Fibroblast of skin of back (primary cell): ENCODE data around the gene APBB2.

Experiments used
- DNase-seq: peaks from one replicate; pipeline ENCODE4 v3.0.0-alpha.2; 2013

APBB2 gene

DNA sequence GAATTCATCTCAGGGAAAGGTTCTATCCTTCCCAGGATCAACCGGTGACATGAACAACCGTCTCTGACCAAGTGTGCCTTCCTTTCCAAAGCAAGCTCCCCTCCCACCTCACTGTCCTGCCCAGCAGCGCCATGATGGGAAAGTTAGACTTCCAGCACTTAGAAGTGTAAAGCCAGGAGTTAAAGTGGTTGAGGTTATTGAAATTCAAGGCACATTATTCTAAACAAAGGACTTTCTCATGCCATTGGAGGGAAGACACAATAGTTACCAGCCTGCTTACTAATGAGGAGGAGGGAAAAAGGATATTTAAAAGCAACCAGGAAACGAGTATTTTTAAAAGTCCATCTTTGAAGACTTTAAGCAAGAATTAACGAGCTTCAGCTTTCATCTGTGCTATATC lies 367.8 kb downstream of the APBB2 start:
- no peak for DNase-seq

DNA sequence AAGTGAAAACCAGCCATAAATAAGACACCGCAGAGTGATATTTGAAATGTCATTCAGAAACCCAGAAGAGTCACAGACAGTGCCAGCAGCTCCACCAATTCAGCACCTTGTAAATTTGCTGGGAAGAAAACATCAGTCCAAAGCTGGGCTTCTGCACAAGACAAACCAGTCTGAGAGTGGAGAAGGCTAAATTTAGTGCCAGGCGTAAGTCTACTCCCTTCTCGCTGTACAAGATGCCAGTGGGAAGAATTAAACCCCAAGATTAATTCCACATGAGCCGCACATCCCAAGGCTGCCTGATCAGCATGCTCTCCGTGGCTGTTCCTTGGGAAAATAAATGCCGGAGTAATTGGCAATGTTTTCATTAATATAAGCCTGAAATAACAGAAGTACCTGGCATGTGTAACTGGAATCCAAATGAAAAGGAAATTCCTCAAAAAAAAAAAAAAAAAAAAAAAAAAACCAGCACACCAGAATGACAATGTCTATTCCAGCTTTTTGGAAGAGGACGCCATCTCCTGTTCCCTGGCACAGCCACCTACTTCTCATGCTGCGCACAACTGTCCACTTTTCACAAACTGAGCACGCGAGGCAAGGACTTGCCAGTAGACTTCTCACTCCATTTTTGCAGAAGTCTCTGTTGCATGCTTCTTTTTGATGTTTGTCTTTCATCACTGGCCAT lies 369.0 kb downstream of the APBB2 start:
- peak; percentile 46 for DNase-seq

DNA sequence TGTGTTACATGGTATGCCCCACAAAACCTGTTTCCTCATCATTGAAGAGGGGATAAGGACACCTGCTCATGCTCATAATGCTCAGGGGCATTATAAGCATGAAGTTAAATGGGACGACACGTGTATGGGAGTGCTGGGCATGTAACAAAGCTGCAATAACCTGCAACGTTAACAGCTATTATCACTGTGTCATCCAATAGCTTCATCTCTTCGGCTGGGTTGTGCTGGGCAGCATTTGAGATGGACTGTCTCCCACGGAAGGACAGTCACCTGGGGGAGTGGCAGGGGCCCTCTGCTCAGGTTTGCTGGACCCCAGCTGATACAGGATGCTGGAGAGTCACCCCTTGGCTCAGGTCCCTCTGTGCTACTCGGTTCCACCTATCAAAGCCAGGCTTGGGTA lies 370.1 kb downstream of the APBB2 start:
- DNase-seq = no peak

DNA sequence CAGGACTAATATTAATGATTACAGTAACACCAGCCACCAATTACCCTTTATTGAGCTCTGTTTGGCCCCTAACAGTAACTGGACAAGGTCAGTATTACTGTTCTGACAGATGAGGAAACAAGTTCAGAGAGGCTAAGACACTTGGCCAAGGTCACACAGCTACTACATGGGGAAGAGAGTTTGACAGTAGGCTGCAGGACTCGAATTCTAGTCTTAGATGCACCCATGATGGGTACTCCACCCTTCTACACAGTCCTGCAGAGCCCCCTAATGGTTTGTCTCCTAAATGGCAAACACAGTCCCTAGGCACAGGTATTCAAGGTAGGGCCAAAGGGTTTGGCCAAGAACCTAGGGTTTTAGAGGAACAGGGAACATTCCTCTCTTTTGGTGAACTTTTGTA lies 370.6 kb downstream of the APBB2 start:
- DNase-seq = no peak

DNA sequence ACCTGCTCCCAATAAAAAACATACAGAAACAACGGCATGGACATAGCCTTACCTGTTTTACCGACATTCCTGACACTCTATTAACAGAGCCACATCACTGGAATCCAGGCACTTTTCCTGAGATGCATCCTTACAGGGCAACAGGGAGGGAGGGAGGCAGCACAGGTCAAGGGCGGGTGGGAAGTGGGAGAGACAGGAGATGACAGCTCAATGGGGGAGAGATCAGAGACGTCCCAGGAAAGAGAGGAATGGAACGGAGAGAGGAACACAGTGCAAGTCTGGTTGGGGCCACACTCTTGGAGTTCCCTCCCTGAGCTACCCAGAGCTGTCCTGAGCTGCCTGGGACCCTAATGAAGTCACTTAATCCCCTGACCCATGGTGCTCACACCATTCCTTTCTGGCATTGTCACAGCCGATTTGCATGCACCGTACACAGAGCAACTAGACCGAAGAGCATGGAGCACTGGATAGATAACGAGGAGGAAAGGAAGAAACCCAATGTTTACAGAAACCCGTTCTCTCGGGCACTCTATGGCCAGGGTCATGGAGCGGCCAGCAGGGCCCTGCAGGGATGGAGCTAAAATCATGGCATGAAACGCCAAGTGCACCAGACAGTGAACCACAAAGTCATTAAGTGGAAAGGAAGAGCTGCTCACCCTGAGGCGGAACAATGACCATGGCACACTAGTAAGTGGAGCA lies 371.5 kb downstream of the APBB2 start:
- DNase-seq = no peak

DNA sequence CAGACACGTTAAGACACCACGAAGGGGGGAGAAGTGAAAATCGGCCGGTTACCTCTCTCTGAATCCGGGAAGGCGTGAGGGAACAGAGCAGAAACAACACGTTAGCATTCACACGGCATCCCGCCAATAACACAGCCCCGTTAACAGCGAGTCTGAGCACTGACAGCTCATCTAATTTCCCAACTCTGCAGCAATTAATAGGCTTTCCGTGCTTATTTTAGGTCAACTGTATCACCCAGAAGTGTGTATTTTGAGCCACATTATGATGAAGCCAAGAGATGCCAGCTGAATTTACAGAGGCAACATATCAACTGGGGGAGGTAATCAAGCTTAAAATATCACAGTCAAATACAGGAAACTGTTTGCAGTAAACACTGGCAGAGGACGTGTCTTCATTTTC lies 372.0 kb downstream of the APBB2 start:
- no peak for DNase-seq

DNA sequence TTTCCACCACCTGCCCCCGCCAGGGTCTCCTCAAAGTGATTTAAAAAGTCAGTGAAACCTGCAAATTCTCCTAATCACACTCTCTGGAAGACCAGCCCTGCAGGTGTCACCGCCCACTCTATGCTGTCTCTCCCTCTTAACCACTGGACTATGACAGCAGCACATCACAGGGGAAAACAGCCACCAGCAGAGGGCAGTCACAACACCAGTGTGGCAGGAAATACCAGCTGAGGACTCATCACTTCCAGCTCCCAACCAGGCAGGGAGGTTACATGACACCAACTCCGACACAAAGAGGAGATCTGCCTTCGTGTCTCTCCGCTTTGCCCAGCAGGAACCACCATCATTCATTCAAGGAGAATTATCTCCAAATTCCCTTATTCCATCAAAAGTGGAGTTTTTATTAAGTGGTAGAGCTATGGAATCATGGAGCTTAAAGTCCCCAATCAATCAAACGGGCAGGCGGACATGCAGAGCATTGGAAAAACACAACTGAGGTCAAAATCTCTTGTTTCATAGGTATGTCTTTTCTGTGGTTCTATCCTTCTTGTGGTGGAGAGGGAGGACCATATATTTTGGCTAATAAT lies 373.3 kb downstream of the APBB2 start:
- peak; percentile 89 for DNase-seq

DNA sequence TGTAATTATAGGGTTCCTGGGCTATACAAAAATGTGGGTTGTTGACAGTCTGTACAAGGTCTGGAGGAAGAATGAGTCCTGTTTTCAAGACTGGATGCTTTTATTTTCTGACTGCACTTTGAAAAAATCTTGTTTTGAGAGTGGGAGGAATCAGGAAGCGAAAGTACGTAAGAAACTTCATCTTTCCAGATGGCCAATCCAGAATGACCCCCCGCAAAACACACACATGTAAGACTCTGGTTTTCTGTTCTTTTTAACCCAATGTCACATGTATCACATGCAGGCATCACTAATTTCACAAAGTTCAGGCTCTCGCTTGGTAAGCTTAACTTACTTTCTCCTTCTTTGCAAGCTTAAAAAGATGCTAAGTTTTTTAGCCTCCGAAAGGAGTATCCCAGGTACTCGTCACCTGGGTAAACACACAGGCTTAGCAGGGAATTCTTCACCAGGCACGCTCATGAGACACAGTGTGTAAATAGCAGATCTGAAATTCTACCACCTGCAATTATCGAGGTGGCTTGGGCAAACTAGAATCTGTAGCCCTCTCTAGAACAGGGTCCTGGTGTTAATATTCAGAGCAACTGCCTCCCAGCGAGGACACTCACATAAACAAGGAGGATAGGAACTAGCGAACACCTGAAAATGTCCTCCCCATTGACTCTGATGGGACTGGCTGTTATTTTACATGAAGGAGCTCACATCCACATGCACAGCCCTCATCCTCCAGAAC lies 373.9 kb downstream of the APBB2 start:
- no peak for DNase-seq

DNA sequence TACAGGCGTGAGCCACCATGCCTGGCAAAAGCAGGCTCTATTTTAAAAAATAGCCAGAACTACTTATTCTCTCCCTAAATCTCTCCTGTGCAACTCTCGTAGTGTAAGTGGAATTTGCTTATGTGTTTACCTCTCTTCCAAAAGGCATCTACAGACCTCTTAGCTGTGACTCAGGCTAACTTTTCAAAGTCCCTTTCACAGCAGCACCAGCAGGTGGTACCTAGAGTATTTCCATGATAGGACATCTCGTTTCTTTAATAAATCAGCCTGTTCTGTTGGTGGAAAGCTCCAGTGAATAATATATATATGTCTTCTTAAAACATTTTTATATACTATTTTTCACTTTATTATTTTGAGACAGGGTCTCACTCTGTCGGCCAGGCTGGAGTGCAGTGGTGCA lies 375.6 kb downstream of the APBB2 start:
- DNase-seq = no peak

DNA sequence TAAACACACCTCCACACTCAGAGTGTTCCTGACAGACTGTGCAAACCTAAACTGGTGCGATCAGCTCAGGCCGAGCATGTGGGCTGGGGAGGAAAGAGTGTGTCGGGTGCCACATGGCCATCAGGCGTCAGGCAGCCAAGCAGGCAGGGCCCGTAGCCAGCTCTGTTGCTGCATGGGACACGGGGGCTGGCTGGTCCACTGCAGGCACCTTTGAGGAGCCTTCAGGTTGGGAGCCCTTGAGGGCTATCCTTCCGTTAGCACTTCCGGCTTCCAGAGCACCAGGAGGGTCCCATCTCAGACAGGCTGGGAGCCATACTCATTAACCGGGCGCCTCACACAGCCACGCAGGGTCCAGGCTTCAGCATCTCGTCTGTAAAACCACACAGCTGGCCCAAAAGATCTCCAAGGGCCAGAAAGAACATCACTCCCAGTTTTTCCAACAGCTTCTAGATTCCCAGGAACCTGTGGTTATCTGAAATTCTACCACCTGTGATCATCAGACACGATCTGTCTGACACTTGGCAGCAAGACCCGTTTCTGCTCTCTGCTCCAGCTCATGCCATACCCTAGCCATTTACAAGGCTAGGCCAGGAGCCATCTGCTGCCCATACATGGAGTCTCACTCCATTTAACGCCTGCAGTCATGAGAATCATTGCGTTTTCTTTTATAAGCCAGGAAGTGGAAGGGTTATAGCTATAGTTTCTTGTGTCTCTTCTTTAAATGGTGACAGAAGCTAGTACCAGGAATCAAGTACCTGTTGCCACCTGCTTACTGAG lies 377.1 kb downstream of the APBB2 start:
- no peak for DNase-seq

DNA sequence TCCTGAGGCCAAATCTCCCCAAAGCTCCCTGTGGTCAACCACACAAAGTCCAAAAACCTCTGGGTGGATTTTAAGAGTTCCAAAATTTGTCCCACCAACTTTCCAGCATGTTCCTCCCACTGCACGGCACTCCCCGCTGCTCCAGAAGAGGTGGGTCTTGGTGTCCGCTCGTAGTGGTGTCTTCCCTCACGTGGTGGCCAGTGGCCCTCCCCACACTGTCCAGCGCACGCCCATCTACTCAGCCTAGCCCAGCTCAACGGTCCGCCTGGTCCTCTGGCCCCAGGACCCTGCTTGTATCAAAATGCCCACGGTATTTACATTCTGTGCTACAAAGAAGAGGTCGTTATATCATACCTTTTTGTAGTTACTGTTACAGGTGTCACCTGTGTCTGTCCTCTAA lies 381.1 kb downstream of the APBB2 start:
- no peak for DNase-seq

DNA sequence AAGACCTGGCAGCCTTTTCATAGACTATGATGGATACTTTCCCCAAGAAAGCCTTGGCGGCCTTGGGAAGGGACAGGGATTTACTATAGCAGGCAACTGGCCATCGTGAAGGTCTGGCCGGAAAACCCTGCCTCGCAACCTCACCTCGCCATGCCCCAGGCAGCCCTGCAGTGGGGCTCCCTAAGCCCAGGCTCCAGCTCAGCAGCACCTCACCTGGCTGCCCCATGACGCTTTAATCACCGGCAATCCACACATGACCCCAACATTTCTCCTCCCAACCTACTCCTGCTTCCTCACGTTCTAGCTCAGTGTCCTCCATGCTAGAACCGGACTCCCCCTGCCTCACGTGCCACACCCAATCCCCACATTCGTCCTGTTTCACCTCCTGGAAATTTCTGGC lies 382.2 kb downstream of the APBB2 start:
- no peak for DNase-seq

DNA sequence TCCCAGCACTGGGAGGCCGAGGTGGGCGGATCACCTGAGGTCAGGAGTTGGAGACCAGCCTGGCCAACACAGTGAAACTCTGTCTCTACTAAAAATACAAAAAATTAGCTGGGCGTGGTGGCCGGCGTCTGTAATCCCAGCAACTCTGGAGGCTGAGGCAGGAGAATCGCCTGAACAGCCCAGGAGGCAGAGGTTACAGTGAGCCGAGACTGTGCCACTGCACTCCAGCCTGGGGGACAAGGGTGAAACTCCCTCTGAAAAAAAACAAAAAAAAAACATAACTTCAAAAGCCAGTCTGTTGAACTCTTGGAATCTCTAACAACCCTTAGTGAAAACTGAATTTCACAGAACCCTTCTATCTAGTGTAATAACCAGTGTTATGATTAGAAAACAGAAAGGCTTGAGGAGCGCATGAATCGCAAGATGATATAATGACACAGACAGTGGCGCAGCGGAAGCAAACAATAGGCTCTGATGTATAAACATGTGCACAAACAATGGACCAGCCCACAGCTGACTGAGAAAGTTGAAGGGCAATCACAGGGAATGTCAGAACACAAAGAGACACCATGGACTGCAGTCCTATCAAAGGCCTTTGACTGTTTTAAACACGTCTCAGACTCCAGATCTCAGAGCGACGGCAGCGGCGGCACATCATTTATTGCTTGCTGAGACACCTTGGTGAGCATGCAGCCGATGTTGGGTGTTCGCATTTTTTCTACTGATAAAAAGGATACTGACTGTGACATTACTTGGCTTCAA lies 383.0 kb downstream of the APBB2 start:
- DNase-seq = no peak

DNA sequence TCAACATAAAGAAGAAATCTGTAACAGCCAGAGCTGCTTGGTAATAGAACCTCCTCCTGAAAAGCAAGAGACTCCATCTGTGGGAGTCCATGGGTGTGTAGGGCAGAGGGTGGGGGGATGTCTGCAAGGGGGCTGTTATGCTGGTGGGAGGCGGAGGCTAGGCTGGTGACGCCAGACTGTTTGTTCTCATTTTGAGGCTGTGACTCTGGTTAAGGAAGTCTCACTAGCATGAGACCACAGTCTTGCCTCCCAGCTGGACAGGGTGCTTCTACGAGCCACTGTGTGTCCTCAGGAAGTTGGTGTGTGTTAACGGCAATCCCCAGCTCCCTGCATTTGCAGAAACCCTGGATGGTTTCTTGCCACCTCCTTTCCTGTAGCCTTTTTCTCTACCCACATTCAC lies 384.8 kb downstream of the APBB2 start:
- DNase-seq = no peak

DNA sequence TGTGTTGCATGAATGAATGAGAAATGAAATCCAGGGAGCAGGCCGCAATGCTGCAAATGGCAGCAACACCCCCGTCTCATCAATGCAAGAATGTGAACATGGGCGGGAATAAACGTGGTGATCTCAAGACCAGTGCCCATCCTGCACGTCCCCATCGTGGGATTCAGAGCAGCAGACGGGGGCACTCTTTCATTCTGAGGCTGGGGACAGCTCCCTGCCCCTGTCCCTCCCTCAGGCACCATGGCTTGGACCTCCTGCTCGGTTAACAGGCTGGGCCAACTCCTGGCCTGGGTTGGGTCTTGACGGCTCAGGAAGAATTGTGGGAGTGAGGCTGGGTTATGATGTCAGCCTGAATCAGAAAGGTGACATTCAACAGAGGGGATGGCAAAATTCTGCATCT lies 385.7 kb downstream of the APBB2 start:
- no peak for DNase-seq

DNA sequence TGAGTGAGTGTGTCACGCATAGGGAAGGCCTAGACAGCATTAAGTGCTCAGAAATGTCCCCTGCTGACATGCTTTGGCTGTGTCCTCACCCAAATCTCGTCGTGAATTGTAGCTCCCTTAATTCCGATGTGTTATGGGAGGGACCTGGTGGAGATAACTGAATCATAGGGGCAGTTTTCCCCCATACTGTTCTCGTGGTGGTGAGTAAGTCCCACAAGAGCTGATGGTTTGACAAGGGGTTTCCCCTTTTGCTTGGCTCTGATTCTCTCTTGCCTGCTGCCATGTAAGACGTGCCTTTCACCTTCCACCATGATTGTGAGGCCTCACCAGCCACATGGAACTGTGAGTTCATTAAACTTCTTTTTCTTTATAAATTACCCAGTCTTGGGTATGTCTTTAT lies 386.6 kb downstream of the APBB2 start:
- no peak for DNase-seq

DNA sequence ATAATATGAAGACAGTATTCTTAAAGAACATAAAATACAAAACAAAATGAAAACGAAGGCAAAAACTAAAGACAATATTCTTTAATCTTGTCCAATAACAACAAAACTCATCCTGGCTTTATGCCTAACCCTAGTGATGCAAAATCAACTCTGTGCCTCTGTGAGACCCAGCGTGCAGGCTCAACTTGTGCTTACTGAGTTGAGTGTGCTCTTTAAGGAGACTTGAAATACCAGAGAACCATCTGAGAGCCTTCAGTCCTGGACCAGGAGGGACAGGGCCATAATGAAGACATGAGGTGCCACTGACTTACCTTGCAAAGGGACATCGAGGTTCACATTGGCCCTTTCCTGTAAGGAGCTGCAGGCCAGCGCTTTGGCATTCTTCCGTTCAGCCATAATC lies 387.5 kb downstream of the APBB2 start:
- no peak for DNase-seq

DNA sequence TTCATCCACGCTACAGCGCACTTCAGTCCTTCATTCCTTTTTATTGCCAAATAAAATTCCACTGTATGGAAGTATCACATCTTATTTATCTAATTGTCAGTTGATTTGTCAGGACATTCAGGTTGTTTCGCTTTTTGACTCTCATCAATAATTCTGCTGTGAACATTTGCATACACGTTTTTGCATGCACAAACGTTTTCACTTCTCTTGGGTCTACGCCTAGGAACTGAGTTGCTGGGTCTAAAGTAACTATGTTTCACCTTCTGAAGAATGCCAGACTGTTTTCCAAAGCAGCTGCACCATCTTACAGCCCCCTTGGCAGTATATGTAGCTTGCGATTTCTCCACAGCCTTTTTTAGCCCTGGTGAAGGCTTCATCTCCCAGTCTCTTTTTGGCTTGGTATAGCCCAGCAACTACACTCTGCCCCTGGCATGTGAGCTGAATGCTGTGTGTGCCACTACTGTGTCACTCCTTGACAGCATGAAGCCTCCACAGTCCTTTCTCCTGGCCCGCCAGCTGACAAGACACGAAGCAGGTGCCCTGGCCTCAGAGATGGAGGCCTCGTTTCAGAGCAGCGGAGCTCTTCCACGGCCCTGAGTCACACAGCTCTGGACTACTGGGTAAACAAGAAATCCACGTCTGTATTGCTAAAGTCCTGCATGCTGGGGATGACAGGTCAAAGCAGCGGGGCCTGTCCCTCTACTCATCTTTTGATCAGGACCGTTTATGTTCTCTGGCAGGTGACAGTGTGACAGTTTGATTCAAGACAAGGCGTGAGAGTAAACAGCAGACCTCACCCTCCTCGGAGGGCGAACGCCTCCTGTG lies 389.1 kb downstream of the APBB2 start:
- DNase-seq = no peak

DNA sequence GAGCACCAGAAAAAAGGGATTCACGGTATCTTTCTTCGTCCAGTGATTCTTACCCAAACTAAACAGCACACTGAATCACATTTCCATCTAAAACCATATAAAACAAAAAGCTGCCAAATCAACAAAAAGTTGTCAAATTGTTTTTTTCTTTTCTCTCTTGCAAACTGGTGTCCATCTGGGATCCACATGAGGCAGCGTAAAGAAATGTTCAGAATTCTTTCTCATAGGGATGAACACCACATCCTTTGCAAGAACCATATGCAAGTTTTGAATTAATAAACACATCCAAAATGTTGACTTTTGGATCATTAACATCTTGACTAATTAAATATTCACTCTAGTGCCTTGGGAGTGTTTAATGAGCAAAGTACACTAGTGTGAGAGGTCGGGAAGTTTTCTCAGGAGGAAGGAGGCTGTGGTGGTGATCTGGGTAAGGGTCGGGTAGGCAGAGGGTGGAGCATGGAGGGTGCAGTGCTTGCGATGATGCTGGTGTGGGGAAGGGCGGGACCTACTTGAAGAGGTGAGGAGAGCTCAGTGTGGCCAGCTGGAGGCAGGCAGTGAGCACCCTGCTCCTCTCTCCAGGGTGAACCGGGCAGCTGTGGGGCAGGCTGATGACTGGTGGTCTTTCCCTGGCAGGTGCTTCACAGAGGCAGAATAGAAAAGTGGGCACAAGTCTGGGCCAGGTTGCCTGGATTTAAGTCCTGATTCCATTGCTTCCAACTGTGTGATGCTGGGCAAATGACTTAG lies 391.7 kb downstream of the APBB2 start:
- DNase-seq = no peak

DNA sequence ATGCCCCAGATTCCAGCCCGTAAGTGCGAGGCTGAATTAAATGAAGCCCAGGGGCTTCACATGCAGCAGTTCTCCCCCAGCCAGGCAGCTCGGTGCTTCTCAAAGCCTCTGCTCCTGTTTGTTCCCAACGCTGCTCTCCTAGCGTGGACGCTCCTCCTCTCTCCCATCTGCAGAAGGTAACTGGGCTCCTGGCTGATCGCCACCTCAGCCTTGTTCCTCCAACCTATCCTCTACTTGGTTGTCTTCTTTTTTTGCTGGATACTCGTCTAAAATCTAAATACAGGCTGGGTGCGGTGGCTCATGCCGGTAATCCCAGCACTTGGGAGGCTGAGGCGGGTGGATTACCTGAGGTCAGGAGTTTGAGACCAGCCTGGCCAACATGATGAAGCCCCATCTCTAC lies 394.2 kb downstream of the APBB2 start:
- no peak for DNase-seq
